ENCODE data around the gene C2CD2.
"Not testable (repeated sequence)": the region's sequence is repeated elsewhere in the genome, so short reads cannot be mapped to it uniquely, and the experiment has no call there.

- TF ChIP-seq CTCF (IDR thresholded peaks at IDR 0.05 in 2 of 3, conservative IDR thresholded peaks at IDR 0.05 in 1 of 3; ENCODE audit: control insufficient read depth in 2 of 3, extremely low read depth in 1 of 3, insufficient read depth in 1 of 3, low read depth in 3 of 3, low read length in 3 of 3); POLR2A (IDR thresholded peaks at IDR 0.05; ENCODE audit: low read depth, low read length); REST (IDR thresholded peaks at IDR 0.05; ENCODE audit: low read depth, low read length); IRF3 (IDR thresholded peaks at IDR 0.05); E2F8 (IDR thresholded peaks at IDR 0.05; ENCODE audit: low read depth, partially characterized antibody); ZNF207 (IDR thresholded peaks at IDR 0.05; ENCODE audit: borderline replicate concordance); BRCA1 (IDR thresholded peaks at IDR 0.05; ENCODE audit: low read depth, low read length): not testable (repeated sequence)
These were observed 4.2 kb downstream of the C2CD2 start for GRCh38 chr21:41949631-41950030.

Measured in GM12878 (cell line).